ENCODE results near the gene HSD17B2. TPM values are rescaled to one million over a fixed set of nuclear protein-coding genes. Genes with fewer than 3 reads are reported as not detected.

HSD17B2 gene
- total RNA-seq, 2 donors from 2014 or later = 44.6 to 69.2 TPM

- Histone ChIP-seq H3K36me3 (no peaks in the 10 kb centered on the region), H3K27ac (no peak overlapping the region), H3K4me1 (no peaks in the 10 kb centered on the region), H3K4me3 (no peak overlapping the region), H3K27me3 (peaks cover 5% of the 10 kb centered on the region), H3K9me3 (no peaks in the 10 kb centered on the region), H3K9ac (ENCODE audit: low read depth in 2 of 2, low read length in 2 of 2) (no peak overlapping the region)
- no peak for TF ChIP-seq CTCF (IDR thresholded peaks at IDR 0.05)
- intact Hi-C loops (cut with DNase I) = no loop called here
- no peak for DNase-seq
These were observed 15.5 kb upstream of the HSD17B2 start for GRCh38 chr16:82019535-82019934.

GRCh38 chr16:82020051-82020450 is 15.0 kb upstream of the HSD17B2 start:
- H3K9me3 ChIP-seq = no peaks in the 10 kb centered on the region
- DNase-seq = no peak
- no peak overlapping the region for H3K9ac ChIP-seq (ENCODE audit: low read depth in 2 of 2, low read length in 2 of 2)
- H3K36me3 ChIP-seq = no peaks in the 10 kb centered on the region
- TF ChIP-seq CTCF (IDR thresholded peaks at IDR 0.05) = no peak
- intact Hi-C loops (cut with DNase I) = no loop called here
- no peaks in the 10 kb centered on the region for H3K4me1 ChIP-seq
- peaks cover 5% of the 10 kb centered on the region for H3K27me3 ChIP-seq
- no peak overlapping the region for H3K27ac ChIP-seq
- no peak overlapping the region for H3K4me3 ChIP-seq

- no peak overlapping the region for H3K27ac ChIP-seq
- intact Hi-C loops (cut with DNase I) = no loop called here
- H3K4me3 ChIP-seq = no peak overlapping the region
- H3K9me3 ChIP-seq = no peaks in the 10 kb centered on the region
- no peaks in the 10 kb centered on the region for H3K36me3 ChIP-seq
- no peaks in the 10 kb centered on the region for H3K4me1 ChIP-seq
- no peak overlapping the region for H3K9ac ChIP-seq (ENCODE audit: low read depth in 2 of 2, low read length in 2 of 2)
- TF ChIP-seq CTCF (IDR thresholded peaks at IDR 0.05) = no peak
- H3K27me3 ChIP-seq = peaks cover 5% of the 10 kb centered on the region
- no peak for DNase-seq
These were observed 11.8 kb upstream of the HSD17B2 start for GRCh38 chr16:82023206-82023605.

GRCh38 chr16:82024316-82024715 is 10.7 kb upstream of the HSD17B2 start:
- no peak for TF ChIP-seq CTCF (IDR thresholded peaks at IDR 0.05)
- Histone ChIP-seq H3K9me3 (no peaks in the 10 kb centered on the region), H3K27ac (no peak overlapping the region), H3K36me3 (no peaks in the 10 kb centered on the region), H3K9ac (ENCODE audit: low read depth in 2 of 2, low read length in 2 of 2) (no peak overlapping the region), H3K27me3 (peaks cover 5% of the 10 kb centered on the region), H3K4me3 (no peak overlapping the region), H3K4me1 (no peaks in the 10 kb centered on the region)
- intact Hi-C loops (cut with DNase I) = no loop called here
- DNase-seq = no peak

GRCh38 chr16:82024883-82025282 is 10.2 kb upstream of the HSD17B2 start:
- Histone ChIP-seq H3K4me3 (no peak overlapping the region), H3K4me1 (no peaks in the 10 kb centered on the region), H3K27ac (no peak overlapping the region), H3K27me3 (peaks cover 5% of the 10 kb centered on the region), H3K36me3 (no peaks in the 10 kb centered on the region), H3K9me3 (no peaks in the 10 kb centered on the region), H3K9ac (ENCODE audit: low read depth in 2 of 2, low read length in 2 of 2) (no peak overlapping the region)
- DNase-seq = no peak
- no peak for TF ChIP-seq CTCF (IDR thresholded peaks at IDR 0.05)
- intact Hi-C loops (cut with DNase I) = no loop called here

GRCh38 chr16:82027629-82028064 is 7.4 kb upstream of the HSD17B2 start:
- Histone ChIP-seq H3K4me3 (no peak overlapping the region), H3K27ac (no peak overlapping the region), H3K36me3 (no peaks in the 10 kb centered on the region), H3K27me3 (peaks cover 5% of the 10 kb centered on the region), H3K4me1 (no peaks in the 10 kb centered on the region), H3K9me3 (no peaks in the 10 kb centered on the region), H3K9ac (ENCODE audit: low read depth in 2 of 2, low read length in 2 of 2) (no peak overlapping the region)
- intact Hi-C loops (cut with DNase I) = no loop called here
- TF ChIP-seq CTCF (IDR thresholded peaks at IDR 0.05) = no peak
- no peak for DNase-seq
